ENCODE results near the gene MT1A.

DNA sequence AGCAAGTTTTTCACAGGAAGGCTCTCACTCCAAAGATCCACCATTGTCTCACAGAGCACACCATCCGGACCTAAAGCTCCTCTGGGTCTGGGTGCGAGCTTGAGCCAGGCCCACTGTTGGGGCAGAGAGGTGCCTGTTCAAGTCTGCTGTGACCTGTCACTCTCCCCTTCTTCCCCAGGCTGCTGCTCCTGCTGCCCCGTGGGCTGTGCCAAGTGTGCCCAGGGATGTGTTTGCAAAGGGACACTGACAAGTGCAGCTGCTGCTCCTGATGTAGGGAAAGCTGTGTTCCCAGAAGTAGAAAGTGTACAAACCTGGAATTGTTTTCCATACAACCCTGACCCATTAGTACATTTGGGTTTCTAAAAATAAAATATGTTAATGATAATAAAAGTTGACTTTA lies 39.0 kb downstream of the MT1A start:
- TF ChIP-seq, protein P1, sequence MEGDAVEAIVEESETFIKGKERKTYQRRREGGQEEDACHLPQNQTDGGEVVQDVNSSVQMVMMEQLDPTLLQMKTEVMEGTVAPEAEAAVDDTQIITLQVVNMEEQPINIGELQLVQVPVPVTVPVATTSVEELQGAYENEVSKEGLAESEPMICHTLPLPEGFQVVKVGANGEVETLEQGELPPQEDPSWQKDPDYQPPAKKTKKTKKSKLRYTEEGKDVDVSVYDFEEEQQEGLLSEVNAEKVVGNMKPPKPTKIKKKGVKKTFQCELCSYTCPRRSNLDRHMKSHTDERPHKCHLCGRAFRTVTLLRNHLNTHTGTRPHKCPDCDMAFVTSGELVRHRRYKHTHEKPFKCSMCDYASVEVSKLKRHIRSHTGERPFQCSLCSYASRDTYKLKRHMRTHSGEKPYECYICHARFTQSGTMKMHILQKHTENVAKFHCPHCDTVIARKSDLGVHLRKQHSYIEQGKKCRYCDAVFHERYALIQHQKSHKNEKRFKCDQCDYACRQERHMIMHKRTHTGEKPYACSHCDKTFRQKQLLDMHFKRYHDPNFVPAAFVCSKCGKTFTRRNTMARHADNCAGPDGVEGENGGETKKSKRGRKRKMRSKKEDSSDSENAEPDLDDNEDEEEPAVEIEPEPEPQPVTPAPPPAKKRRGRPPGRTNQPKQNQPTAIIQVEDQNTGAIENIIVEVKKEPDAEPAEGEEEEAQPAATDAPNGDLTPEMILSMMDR (IDR thresholded peaks at IDR 0.05) = no peak
- TF ChIP-seq POLR2A (IDR thresholded peaks at IDR 0.05) = no peak

All from thyroid gland (tissue), 4 donors.